Stimulated activated CD8-positive, alpha-beta memory T cell treated with anti-CD3 and anti-CD28 coated beads, Interleukin-7, amount 100 ng/mL, for 24 hours (primary cell): ENCODE measurements around the gene BSN.
"Not testable (repeated sequence)": the region's sequence is repeated elsewhere in the genome, so short reads cannot be mapped to it uniquely, and the experiment has no call there.

Experiments used
- DNase-seq: peaks from one replicate; pipeline ENCODE4 v3.0.0-alpha.2; 2020; ENCODE audit warnings: low read depth

Gene BSN

GRCh38 chr3:49695350-49696015 lies 141.2 kb downstream of the BSN start:
- DNase-seq, result not testable (repeated sequence)

DNA sequence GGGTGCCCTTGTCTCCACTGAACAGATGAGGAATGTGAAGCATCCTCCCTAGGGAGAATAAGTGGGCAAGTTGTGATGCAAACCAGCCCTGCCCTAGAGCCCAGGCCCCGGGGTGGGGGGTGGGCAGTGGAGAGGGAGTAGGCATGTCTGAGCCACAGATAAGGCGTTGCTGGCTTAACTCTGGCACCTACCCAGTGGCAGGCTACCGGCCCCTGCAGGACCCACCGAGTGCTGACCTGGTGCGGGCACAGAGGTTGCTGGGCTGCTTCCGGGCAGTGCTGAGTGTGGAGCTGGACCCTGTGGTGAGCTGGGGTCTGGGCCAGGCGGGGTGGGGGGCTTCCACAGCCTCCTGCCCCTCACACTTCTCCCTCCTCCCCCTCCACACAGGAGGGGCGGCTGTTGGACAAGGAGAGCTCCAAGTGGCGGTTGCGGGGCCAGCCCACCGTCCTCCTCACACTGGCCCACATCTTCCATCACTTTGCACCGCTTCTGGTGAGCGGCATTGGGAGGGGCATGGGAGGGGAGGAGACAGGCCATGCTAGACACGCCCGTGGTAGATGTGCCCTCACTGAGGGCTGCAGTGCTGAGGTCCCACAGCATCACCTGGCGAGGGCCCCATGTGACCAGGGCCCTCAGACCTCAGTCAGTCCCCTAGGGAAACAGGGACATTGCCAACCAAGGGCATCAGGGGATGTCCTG lies 145.2 kb downstream of the BSN start:
- no peak for DNase-seq

GRCh38 chr3:49700014-49700413 lies 145.7 kb downstream of the BSN start:
- no peak for DNase-seq

DNA sequence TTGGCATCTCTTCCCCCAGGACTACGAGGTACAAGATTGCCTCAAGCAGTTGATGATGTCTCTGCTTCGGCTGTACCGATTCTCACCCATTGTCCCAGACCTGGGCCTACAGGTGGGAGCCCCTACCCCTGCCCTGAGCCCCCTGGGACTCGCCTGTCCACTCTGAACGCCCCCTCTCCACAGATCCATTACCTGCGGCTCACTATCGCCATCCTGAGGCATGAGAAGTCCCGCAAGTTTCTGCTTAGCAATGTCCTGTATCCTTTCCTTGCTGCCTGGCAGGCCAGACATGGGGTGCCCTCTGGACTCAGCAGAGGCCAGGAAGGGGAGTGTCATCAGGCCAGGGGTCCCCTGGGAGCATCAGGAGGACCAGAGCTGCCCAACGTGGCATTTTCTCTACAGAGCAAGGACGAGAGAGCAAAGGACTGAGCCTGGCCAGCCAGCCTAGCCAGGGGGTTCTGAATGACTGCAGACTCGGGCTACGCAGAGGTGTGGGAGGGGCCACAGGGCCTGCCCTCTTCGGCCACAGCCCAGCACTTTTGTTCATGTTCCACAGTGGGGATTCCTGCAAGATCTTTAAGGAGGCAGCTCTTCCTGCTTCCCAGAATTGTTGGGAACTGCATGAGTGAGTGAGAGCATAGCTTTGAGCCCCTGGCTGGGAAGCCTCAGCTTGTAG lies 146.3 kb downstream of the BSN start:
- no peak for DNase-seq

- no peak for DNase-seq
These were observed 147.3 kb downstream of the BSN start for GRCh38 chr3:49701388-49702077.

GRCh38 chr3:49702672-49703071 lies 148.4 kb downstream of the BSN start:
- DNase-seq, result no peak

- no peak for DNase-seq
These were observed 149.2 kb downstream of the BSN start for GRCh38 chr3:49703443-49703927.

GRCh38 chr3:49703956-49704355 lies 149.7 kb downstream of the BSN start:
- DNase-seq, result no peak

GRCh38 chr3:49704629-49705028 lies 150.4 kb downstream of the BSN start:
- no peak for DNase-seq

GRCh38 chr3:49705390-49705960 lies 151.2 kb downstream of the BSN start:
- no peak for DNase-seq

DNA sequence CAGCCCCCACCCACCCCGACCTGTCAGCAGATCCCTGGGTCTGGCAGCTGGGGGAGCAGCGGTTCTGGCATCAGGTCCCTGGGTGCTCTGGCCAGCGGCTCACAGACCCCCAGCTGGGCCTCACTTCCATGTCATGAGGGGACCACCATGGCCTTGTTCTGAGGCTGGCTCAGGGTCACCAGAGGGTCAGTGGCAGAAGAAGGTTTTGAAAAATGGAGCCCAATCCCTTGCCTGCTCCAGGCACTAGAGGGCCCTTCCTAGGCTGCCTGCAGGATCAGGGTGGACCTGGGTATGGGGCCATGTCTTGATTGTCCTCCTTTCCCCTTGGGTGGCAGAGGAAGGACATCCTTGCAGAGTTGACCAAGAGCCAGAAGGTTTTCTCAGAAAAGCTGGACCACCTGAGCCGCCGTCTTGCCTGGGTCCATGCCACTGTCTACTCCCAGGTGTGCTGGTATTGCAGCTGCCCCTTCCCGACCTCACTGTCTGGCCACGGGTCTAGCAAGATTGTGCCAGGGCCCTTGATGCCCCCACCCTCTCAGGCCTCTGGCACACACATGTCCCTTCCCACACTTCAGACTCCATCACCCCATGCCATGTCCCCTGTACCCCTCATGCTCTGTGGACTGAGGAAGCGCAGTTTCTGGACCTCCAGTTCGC lies 152.3 kb downstream of the BSN start:
- DNase-seq, result no peak

GRCh38 chr3:49707113-49707480 lies 152.8 kb downstream of the BSN start:
- DNase-seq, result no peak

DNA sequence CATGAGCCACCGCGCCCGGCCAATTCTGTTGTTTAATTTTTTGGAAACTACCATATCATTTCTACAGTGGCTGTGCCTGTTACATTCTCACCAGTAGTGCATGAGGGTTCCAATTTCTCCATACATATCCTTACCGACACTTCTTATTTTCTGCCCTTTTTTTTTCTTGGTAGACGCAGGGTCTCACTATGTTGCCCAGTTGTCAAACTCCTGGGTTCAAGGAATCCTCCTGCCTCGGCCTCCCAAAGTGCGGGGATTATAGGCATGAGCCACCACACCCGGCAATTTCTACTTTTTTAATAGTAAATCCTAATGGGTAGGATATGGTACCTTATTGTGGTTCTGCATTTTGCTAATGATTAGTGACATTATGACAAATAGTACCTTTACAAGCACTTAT lies 155.6 kb downstream of the BSN start:
- DNase-seq, result no peak

DNA sequence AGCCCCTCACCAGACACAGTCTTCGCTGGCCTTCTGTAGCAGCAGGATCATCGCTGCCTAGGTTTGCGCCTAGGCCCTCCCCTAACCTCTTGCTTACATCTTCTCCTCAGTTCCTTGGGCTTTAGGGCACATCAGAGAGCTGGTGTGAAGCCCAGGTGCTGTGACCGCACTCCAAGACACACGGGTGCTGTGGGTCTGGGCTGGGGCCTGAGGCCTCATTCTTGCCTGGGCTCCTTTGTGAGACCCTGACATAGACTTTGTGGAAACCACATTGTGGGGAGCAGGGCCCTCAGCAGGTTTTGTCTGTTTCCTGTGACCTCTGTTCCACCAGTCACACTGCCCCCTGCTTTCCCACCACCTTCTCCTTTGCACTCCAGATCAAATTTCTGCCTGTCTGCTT lies 157.2 kb downstream of the BSN start:
- DNase-seq, result no peak

GRCh38 chr3:49712166-49712565 lies 157.9 kb downstream of the BSN start:
- no peak for DNase-seq

GRCh38 chr3:49712631-49713317 lies 158.5 kb downstream of the BSN start:
- DNase-seq, result no peak

DNA sequence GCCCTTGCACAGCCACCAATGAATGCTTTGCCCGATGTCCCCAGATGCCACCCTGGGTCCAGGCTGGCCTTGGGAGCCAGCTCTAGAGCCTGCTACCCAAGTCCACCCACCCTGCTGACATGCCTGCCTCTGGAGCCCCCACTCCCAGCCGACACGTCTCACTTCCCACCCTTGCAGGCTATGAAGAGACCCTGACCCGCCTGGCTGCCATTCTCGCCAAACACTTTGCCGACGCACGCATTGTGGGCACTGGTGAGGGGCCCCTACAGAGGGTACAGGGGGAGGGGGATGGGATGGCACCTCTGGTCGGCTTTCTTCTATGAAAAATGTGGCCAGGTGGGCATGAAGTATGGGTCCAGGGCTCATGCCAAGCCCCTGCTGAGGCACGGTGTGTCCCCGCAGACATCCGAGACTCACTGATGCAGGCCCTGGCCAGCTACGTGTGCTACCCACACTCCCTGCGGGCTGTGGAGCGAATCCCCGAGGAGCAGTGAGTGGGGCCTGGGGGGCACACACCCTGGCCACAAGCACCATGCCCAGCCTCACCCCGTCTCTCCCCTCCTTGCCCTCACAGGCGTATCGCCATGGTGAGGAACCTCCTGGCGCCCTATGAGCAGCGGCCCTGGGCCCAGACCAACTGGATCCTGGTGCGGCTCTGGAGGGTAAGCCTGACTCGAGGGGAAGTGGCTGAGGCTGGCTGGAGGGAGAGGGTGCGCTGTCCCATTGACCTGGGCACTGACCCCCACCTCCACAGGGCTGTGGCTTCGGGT lies 159.2 kb downstream of the BSN start:
- DNase-seq, result no peak

GRCh38 chr3:49714728-49715550 lies 160.7 kb downstream of the BSN start:
- no peak for DNase-seq

DNA sequence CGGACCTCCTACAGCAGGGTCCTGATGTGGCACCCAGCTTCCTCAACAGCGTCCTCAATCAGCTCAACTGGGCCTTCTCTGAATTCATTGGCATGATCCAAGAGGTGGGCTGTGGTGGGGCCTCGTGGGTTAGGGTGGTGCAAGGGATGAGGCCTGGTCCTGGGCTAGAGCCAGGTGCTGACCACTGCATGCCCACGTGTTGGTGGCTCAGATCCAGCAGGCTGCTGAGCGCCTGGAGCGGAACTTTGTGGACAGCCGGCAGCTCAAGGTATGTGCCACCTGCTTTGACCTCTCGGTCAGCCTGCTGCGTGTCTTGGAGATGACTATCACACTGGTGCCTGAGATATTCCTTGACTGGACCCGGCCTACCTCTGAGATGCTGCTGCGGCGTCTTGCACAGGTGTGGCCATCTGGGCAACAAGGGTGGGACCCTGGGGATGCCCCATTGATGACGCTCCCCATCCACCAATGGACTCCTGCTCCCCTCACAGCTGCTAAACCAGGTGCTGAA lies 161.4 kb downstream of the BSN start:
- no peak for DNase-seq
